Gastrocnemius medialis (tissue), 4 donors: ENCODE measurements around the gene RUNDC3A.

Experiments
- CTCF ChIP-seq, 5 experiments: fragments of 450-650 bp in 3 of 5; fragments of 200-600 bp in 2 of 5; sonication (generic) in 2 of 5; IDR thresholded peaks in 4 of 5; conservative IDR thresholded peaks in 1 of 5; 1 replicate in 4 of 5; 2 replicates in 1 of 5; pipeline ENCODE4 v1.5.1; 2016 to 2019; ENCODE audit warnings: antibody characterized with exemption in 5 of 5, mild to moderate bottlenecking in 3 of 5, moderate library complexity in 3 of 5
- POLR2A ChIP-seq, 2 donors: fragments of 450-650 bp; IDR thresholded peaks; one replicate each; pipeline ENCODE4 v1.6.1; 2017; ENCODE audit warnings: antibody characterized with exemption in 2 of 2, mild to moderate bottlenecking in 2 of 2, moderate library complexity in 2 of 2

- TF ChIP-seq CTCF (IDR thresholded peaks at IDR 0.05 in 4 of 5, conservative IDR thresholded peaks at IDR 0.05 in 1 of 5): no peak
- TF ChIP-seq POLR2A (IDR thresholded peaks at IDR 0.05): no peak
Observed at GRCh38 chr17:44318077-44318892, 9.9 kb downstream of the RUNDC3A start.
